Tibial nerve (tissue), 4 donors: ENCODE measurements around the gene DNMT3A. TPM values are rescaled to one million over a fixed set of nuclear protein-coding genes. Genes with fewer than 3 reads are reported as not detected.

ENCODE experiments used
- DNase-seq, 2 donors: peaks; one replicate each; pipeline ENCODE4 v3.0.0-alpha.2; 2019; ENCODE audit warnings: low spot score in 2 of 2
- H3K27ac ChIP-seq, 4 donors: fragments of 200-600 bp; sonication (generic) in 3 of 4; one replicate each; pipeline ENCODE4 v1.5.1; 2017 to 2019; ENCODE audit warnings: mild to moderate bottlenecking in 1 of 4
- H3K27me3 ChIP-seq, 2 donors: fragments of 200-600 bp; sonication (generic) in 1 of 2; one replicate each; pipeline versions ENCODE4 v1.5.1 to v1.6.0; 2017 to 2019
- H3K36me3 ChIP-seq, 3 donors: fragments of 200-600 bp; sonication (generic); one replicate each; pipeline ENCODE4 v1.5.1; 2018 to 2019
- H3K4me1 ChIP-seq, 4 donors: fragments of 200-600 bp; sonication (generic) in 3 of 4; one replicate each; pipeline ENCODE4 v1.5.1; 2017 to 2019
- H3K4me3 ChIP-seq, 4 donors: fragments of 200-600 bp; sonication (generic) in 3 of 4; one replicate each; pipeline ENCODE4 v1.5.1; 2017 to 2019; ENCODE audit warnings: mild to moderate bottlenecking in 1 of 4, moderate library complexity in 1 of 4
- H3K9me3 ChIP-seq, 4 donors: fragments of 200-600 bp; sonication (generic) in 3 of 4; one replicate each; pipeline ENCODE4 v1.5.1; 2017 to 2019
- CTCF ChIP-seq, 5 experiments: fragments of 200-600 bp in 3 of 5; fragments of 450-650 bp in 2 of 5; sonication (generic) in 3 of 5; IDR thresholded peaks; one replicate each; pipeline ENCODE4 v1.5.1; 2016 to 2019; ENCODE audit warnings: antibody characterized with exemption in 5 of 5, mild to moderate bottlenecking in 3 of 5, moderate library complexity in 2 of 5
- EP300 ChIP-seq, 2 donors: sonication (generic); formaldehyde crosslinking; IDR thresholded peaks; one replicate each; pipeline ENCODE4 v1.6.1; 2017; ENCODE audit warnings: antibody characterized with exemption in 2 of 2, mild to moderate bottlenecking in 1 of 2
- POLR2A ChIP-seq, 2 donors: fragments of 450-650 bp; IDR thresholded peaks; one replicate each; pipeline ENCODE4 v1.6.1; 2017; ENCODE audit warnings: antibody characterized with exemption in 2 of 2, mild to moderate bottlenecking in 2 of 2, moderate library complexity in 2 of 2
- WGBS, 2 donors: methylation state at CpG; one replicate each; pipeline ENCODE4 v1.1.5; 2018; 5-methylcytosine and 5-hydroxymethylcytosine counted together
- total RNA-seq, 4 donors: library from RNA; depleted of rRNA; stranded (reverse); fragments of >200 nt; gene quantifications; one replicate each; pipeline ENCODE4 v1.1.0, GENCODE V29; 2016

Gene DNMT3A
- total RNA-seq, 4 donors from 2014 or later, result 17.4 to 28.4 (median 25.0) TPM

DNA sequence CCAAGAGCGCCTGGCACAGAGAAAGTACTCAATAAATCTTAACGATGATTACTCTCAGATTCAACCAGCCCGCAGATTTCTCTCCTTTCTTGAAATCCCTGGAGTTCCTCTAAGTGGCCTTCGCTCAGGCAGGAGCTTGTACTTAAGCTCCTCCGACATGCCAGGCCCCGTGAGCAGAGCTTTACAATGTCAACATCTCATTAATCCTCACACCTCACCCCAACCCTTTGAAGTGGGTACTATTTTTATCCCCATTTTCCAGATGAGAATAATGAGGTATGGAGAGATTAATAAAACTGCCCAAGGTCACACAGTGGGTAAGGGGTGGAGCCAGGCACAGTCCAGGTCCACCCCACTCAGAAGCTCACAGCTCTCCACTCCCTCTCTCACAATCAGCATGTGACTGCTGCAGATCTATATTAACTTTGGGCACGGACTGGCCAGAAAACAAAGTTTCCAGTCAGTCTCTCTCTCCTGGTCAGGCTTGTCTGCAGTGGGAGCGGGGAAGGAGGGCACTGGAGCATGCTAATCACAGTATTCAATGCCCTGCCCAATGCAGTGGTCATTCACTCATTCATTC, 18.0 kb downstream of the DNMT3A start:
- TF ChIP-seq CTCF (IDR thresholded peaks at IDR 0.05), result no peak
- no peak for TF ChIP-seq POLR2A (IDR thresholded peaks at IDR 0.05)
- no peak for TF ChIP-seq EP300 (IDR thresholded peaks at IDR 0.05)
- Histone ChIP-seq H3K36me3 (peaks cover 0 to 18% (median 0%) of the 10 kb centered on the region in 3 donors), H3K27ac (no peak overlapping the region), H3K27me3 (no peaks in the 10 kb centered on the region), H3K4me1 (peaks cover 0 to 36% (median 10%) of the 10 kb centered on the region in 4 donors), H3K4me3 (no peak overlapping the region), H3K9me3 (peaks cover 0 to 13% (median 2%) of the 10 kb centered on the region in 4 donors)
- 63 to 68% methylated on average over 8 of the region's 8 CpGs for WGBS, 2 donors
- no peak for DNase-seq

- Histone ChIP-seq H3K4me3 (no peak overlapping the region), H3K4me1 (peaks cover 0 to 31% (median 7%) of the 10 kb centered on the region in 4 donors), H3K9me3 (peaks cover 0 to 13% (median 2%) of the 10 kb centered on the region in 4 donors), H3K27ac (no peak overlapping the region), H3K36me3 (peaks cover 0 to 18% (median 0%) of the 10 kb centered on the region in 3 donors), H3K27me3 (no peaks in the 10 kb centered on the region)
- WGBS, 2 donors, result 45 to 56% methylated on average over 13 of the region's 13 CpGs
- no peak for TF ChIP-seq CTCF (IDR thresholded peaks at IDR 0.05)
- DNase-seq, result no peak
Measured at GRCh38 chr2:25323042-25323514, 18.6 kb downstream of the DNMT3A start.

- TF ChIP-seq POLR2A (IDR thresholded peaks at IDR 0.05), result no peak
- no peak for TF ChIP-seq EP300 (IDR thresholded peaks at IDR 0.05)
- TF ChIP-seq CTCF (IDR thresholded peaks at IDR 0.05), result no peak
- no peak overlapping the region for H3K27ac ChIP-seq
- peaks cover 0 to 13% (median 2%) of the 10 kb centered on the region in 4 donors for H3K9me3 ChIP-seq
- DNase-seq, result no peak
- H3K4me3 ChIP-seq, result no peak overlapping the region
- H3K27me3 ChIP-seq, result no peaks in the 10 kb centered on the region
- WGBS, 2 donors, result 84% methylated on average over 9 of the region's 9 CpGs
- H3K4me1 ChIP-seq, result peaks cover 0 to 32% (median 7%) of the 10 kb centered on the region in 4 donors
- peaks cover 0 to 13% (median 0%) of the 10 kb centered on the region in 3 donors for H3K36me3 ChIP-seq
Measured at GRCh38 chr2:25322312-25322711, 19.4 kb downstream of the DNMT3A start.

DNA sequence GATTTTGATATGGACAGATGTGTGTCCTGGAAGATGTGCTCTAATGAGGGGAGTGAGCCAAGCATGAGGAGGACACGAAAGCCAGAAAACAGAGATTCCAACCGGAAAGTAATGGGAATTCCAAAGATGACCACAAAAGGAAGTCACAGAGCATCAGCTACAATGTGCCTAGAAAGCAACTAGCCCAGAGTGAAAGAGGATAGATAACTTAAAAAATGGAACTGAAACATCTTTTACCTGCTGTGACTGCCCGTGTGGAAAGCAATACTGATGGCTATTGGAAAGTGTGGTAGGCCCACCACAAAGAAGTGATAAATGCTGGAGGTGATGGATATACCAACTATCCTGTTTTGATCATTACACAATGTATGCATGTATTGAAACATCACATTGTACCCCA, 21.6 kb downstream of the DNMT3A start:
- TF ChIP-seq CTCF (IDR thresholded peaks at IDR 0.05) (no peak), POLR2A (IDR thresholded peaks at IDR 0.05) (no peak), EP300 (IDR thresholded peaks at IDR 0.05) (no peak)
- Histone ChIP-seq H3K36me3 (no peaks in the 10 kb centered on the region), H3K4me1 (peaks cover 0 to 47% (median 17%) of the 10 kb centered on the region in 4 donors), H3K27me3 (no peaks in the 10 kb centered on the region), H3K9me3 (no peaks in the 10 kb centered on the region), H3K27ac (no peak overlapping the region), H3K4me3 (no peak overlapping the region)
- no peak for DNase-seq
- WGBS, 2 donors, result 64 to 70% methylated on average over 3 of the region's 3 CpGs

DNA sequence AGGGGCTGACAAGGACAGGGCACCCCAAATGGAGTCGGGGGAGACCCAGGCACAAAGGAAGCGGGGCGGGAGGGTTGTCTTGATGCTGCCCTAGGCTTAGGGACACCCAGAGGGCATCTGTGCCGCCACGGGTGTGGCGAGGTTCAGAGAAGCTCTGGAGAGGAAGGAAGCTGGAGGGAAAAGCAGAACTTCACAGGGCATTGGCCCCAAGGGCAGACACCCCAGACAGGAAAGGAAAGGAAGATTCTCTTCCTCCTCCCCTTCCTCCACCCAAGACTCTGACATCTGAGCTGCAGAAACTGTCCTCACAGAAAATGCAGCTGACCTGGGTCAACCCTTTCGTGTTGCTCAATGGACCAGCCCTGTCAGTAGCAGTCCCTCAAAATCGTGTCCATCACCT, 25.6 kb downstream of the DNMT3A start:
- Histone ChIP-seq H3K9me3 (no peaks in the 10 kb centered on the region), H3K4me1 (peaks cover 0 to 63% (median 24%) of the 10 kb centered on the region in 4 donors), H3K4me3 (no peak overlapping the region), H3K27ac (peak overlapping the region in 2 of 4 donors; percentile 82 to 86), H3K27me3 (no peaks in the 10 kb centered on the region), H3K36me3 (peaks cover 0 to 29% (median 0%) of the 10 kb centered on the region in 3 donors)
- DNase-seq, result no peak
- 59 to 72% methylated on average over 8 of the region's 8 CpGs for WGBS, 2 donors
- TF ChIP-seq POLR2A (IDR thresholded peaks at IDR 0.05), result no peak
- TF ChIP-seq CTCF (IDR thresholded peaks at IDR 0.05), result no peak
- peak in 1 of 2 donors; percentile 66 for TF ChIP-seq EP300 (IDR thresholded peaks at IDR 0.05)
